ENCODE data around the gene ATP6V1C2.

The ATP6V1C2 gene

GRCh38 chr2:10732924-10733565 lies 11.6 kb downstream of the ATP6V1C2 start:
- DNase-seq (ENCODE audit: low read depth in 3 of 3), result no peak

DNA sequence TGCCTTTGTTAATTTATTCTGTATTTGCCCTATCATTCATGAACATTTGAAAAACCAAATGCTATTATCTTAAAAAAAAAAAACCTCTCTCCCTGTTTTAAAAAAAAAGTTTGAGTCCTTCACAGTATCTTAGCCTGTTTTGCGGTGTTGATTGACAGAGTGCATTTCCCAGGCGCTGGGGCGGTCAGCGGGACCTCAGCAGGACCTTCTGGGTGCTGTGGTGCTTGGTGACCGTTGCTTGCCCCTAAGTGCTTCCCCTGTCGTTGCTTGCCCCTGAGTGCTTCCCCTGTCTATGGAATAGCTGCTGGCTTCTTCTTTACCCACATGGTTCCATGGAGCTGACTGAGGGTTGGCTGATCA lies 12.1 kb downstream of the ATP6V1C2 start:
- DNase-seq (ENCODE audit: low read depth in 3 of 3), result no peak

DNA sequence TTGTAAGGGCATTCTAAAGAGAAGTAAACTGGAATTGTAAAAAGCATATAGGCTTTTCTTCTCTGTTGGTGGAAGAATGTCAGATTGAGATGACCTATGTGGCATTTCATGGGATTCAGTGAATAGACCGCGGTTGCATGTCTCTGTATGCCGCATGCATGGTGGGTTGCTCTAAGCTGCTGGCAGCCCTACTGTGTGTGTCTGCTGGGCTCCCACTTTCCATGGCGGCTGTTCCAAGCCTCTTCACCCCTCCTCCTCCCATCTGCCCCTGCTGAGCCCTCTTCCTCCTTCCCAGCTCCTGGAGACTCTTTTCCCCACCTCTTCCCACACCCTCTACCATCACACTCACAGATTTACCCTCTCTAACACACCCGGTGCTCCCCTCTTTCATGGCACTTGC lies 12.6 kb downstream of the ATP6V1C2 start:
- no peak for DNase-seq (ENCODE audit: low read depth in 3 of 3)

DNA sequence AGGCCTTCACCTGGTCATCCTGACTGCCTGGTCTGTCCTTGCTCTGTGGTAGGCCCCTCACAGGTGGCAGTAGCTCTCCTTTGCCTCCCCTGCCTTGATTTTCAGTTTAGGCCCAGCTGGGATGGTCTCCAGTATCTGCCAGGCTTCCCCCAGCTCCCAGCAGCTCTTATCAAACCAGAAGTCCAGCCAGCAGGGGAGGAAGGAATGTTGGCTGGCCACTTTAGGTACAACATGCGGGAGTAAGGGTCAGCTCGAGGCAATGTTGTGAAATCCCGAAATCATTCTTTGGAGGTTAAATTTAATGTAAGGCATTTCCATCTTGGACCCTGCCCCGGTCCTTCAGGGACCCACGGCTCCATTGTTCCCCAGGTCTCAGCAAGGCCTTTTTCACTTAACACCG lies 16.8 kb downstream of the ATP6V1C2 start:
- DNase-seq (ENCODE audit: low read depth in 3 of 3), result no peak

DNA sequence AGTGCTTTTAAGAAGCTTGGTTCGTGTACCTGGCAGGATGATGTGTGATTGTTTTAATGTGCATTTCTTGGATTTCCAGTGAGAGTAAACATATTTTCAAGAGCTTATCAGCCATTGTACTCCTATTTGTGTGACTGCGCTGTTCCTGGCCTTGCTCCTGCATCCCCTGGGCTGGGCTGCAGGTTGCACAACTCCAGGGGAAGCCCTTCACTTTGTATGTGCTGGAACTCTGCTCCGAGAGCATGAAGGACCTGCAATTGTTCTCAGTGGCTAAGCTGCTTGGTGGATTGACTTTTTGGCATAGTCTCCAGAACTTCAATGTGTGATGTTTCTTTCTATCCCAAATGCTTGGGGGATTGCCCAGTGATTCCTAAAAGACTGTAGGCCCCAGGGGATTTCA lies 18.8 kb downstream of the ATP6V1C2 start:
- no peak for DNase-seq (ENCODE audit: low read depth in 3 of 3)

DNA sequence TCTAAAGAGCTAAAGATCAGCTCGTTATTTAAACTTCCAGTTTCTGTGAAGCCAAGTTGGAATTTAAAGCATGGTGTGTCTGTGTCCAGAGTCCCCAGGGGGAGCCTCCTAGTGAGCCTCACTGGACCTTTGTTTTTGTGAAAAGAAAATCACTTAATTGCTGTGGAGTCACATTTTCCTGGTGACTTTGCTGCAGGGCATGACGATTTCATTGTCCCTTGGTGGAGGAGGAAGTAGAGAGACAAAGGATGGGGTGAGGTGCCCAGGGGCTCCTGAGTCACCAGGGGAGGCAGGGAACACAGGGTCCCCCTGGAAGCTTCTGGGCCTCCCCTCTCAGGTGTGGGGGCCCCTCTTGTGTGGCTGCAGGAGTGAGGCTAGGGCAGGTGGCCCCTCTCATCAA lies 19.7 kb downstream of the ATP6V1C2 start:
- DNase-seq (ENCODE audit: low read depth in 3 of 3), result no peak

DNA sequence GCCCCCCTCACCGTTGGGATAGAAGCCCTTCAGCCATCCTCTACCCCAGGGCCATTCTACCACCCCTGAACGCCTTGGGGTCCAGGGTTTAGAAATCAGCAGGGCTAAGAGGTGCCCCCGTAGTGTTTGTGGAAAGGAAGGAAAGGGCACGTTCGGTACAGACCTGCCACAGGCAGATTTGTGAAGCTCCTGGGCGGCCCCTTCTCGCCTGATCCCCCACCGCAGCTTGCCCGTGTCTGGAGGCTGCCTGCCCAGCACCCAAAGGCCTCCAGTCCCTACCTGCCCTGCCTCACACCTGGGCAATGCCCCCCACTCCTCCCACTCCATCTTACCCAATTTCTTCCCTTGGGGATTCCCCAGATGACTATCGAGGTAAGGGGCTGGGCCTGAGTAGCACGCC lies 21.2 kb downstream of the ATP6V1C2 start:
- no peak for DNase-seq (ENCODE audit: low read depth in 3 of 3)

DNA sequence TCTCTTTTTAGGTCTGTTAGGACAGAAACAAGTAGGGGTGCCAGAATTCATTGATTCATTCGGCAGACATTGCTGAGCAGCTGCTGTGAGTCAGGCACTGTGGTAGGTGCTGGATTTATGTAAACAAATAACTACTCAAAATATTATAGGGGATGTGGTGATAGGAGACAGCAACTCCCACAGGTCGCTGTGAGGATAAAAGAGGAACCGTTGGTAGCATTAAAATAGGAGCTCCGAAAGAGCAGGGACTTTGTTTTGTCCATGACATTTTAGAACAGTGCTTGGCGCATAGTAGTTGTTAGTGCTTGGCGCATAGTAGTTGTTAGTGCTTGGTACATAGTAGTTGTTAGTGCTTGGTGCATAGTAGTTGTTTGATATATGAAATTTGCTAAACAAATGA lies 29.2 kb downstream of the ATP6V1C2 start:
- DNase-seq (ENCODE audit: low read depth in 3 of 3), result no peak

DNA sequence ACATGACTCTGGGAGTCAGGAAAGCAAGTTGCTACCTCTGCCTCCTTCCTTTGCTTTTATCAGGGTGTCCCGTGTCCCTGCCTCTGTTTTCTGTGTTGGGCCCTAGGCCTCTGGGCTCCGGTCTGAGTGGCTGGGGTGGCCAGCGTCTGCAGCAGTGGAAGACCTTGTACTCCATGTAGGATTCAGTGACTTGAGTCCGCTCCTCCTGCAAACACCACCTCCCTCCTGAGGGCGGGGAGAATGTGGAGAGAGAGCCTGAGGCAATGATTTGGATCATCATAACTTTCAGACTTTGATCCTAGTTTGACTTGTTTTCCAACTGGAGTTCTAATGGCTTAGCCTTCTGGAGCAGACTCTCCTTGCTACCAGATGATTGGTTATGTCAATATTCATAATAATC lies 30.8 kb downstream of the ATP6V1C2 start:
- DNase-seq (ENCODE audit: low read depth in 3 of 3), result no peak

DNA sequence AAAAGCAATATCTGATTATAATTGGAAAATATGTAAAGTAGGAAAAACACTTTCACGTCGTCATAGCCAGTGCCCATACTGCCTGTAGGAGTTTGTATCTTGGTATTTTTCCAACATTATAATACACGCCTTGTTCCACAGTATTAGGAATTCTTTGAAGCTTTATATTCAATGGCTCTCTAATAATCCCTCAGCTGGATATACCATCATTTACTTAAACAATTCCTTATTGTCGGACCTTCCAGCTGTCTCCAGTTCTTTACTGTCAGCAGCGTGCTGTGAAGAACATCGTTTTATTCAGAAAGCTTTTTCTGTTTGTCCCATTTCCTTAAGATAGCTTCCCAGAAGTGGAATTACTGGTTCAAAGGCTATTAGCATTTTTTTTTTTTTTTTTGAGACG lies 31.7 kb downstream of the ATP6V1C2 start:
- no peak for DNase-seq (ENCODE audit: low read depth in 3 of 3)

DNA sequence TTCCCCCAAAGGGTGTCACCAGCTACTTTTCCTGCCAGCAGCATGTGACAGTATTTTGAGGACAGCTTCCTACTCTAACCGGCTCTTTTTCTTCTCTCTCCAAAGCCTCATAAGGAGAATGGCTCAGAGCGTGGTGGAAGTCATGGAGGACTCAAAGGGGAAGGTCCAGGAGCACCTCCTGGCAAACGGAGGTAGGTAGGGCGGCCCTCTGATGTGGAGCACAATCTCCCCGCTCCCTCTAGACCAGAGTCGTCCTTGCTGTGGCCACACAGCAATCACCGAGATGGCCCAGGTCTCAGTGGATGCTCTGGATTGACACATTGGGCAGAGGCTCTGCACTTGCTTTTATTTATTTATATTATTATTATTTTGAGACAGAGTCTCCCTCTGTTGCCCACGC lies 32.4 kb downstream of the ATP6V1C2 start:
- DNase-seq (ENCODE audit: low read depth in 3 of 3), result no peak

GRCh38 chr2:10755621-10756020 lies 34.2 kb downstream of the ATP6V1C2 start:
- DNase-seq (ENCODE audit: low read depth in 3 of 3), result no peak

- DNase-seq (ENCODE audit: low read depth in 3 of 3), result no peak
These were observed 36.4 kb downstream of the ATP6V1C2 start for GRCh38 chr2:10757814-10758286.

GRCh38 chr2:10759151-10759714 lies 37.8 kb downstream of the ATP6V1C2 start:
- DNase-seq (ENCODE audit: low read depth in 3 of 3), result no peak

DNA sequence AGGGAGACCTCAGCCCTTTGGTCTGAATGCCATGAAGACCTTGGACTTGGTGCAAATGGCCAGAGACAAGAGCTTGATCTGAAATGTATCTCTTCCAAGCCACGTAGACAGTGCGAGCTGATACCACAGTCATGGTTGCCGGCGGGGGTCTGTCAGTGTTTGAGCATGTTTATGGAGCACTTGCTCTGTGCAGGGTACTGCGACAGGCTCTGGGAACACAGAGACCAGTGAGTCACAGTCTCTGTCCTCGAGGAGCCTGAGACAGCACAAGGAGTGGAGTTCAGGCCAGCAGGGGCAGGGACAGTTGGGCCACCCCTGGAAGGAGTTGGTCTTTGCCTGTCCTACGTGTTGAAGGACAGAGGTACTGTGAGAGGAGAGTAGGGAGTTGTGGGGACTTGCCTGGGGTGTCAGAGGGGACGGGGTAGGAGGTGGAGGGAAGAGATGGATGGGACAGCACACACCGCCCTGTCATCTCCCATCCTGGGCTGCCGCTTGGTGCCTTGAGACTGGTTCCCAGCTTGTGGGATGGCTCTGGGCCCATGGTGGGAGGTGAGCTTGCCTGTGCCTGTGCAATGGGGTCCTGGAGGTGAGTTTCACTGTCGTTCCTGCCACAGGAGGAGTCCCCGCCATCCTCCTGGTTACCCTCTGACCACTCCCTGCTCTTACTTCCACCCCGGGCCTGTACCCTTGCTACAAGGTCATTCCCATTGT lies 39.5 kb downstream of the ATP6V1C2 start:
- no peak for DNase-seq (ENCODE audit: low read depth in 3 of 3)

- DNase-seq (ENCODE audit: low read depth in 3 of 3), result no peak
These were observed 40.2 kb downstream of the ATP6V1C2 start for GRCh38 chr2:10761591-10761990.

DNA sequence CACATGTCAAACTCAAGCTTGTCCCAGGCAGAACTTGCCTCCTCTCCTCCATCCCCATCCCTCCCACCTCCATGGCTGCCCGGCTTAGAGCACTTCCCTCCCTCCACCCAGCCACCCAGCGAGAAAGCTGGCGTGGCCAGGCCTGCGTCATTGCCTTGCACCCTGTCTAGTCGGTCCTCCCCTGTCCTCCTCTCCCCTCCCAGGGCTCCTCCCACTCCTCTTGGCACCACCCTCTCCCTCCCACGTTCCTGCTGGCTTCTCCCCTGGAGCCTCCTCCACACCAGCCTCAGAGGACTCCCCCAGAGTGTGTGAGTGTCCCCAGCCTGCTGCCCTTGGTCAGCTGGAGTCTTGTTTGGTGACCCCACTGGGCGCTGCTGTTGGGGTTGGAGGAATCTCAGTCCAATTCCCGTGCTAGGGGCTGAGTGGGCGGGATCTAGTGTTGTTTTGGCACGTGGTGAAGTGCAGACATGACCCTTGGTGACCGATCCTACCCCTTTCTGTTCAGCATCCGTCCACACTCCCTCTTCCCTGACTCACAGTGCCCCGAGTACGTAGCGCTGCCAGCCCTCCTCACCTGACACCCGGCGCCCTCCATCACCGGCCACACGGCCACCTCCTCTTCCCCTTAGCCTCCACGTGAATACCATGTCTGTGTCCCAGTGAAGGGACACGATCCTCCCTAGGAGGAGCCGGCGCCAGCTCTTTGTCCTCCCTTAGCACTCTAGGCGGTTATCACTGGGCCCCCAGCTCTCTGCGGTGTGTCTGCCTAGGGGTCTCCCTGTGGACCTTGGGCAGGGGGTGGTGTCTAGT lies 41.4 kb downstream of the ATP6V1C2 start:
- no peak for DNase-seq (ENCODE audit: low read depth in 3 of 3)

DNA sequence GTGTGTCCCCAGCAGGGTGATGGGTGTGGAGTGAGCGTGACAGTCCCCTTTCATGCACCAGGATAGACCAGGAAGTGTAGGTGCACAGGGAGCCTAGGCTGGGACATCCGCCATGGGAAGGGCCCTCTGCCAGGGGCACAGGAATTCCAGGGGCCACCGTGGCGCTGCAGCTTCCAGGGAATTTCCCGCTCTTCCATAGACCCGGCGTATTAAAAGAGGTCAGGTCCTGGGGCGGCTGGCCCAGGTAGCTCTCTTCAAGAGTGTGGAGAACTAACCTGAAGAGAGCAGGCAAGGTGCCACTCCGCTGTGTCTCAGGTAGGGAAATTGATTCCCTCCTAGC lies 42.0 kb downstream of the ATP6V1C2 start:
- no peak for DNase-seq (ENCODE audit: low read depth in 3 of 3)

DNA sequence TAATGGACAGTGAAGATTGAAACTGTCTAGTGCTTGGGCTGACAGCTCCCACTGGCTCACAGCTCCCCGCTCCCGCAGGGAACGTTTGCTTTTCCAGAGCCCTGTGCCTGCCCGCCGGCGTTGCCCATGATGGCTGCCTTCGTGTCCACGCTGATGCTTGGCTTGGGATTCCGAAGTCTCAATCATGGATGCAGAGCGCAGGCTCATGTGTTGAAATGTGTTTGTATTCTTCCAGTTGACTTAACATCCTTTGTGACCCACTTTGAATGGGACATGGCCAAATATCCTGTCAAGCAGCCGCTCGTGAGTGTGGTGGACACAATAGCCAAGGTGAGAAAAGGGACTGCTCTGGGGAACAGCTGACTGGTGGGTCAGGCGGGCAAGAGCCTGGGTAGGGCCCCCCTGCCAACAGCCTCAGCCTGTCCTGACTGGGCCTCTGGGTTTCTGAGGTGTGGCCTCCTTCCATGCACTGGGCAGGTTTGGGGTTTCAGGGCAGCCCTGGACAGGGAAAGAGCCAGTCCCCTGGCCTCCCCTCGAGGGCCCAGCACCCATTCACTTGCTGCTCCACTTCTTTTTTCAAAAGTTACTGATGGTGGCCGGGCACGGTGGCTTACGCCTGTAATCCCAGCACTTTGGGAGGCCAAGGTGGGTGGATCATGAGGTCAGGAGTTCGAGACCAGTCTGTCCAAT lies 42.8 kb downstream of the ATP6V1C2 start:
- DNase-seq (ENCODE audit: low read depth in 3 of 3), result no peak

DNA sequence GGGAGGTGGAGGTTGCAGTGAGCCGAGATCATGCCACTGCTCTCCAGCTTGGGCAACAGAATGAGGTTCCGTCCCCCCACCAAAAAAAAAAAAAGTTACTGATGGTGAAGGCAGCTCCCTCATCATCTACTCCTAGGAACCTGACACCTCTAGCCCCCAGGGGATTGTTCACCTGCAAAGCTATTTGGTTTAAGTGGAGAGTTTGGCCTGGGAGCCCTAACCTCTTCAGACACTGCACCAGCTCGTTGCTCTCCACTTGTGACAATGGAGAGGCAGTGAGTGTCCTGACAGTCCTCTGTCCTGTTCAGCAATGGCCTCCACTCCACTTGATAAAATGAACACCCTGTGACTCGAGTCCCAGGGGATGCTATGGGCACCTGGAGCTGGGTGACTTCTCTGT lies 43.5 kb downstream of the ATP6V1C2 start:
- no peak for DNase-seq (ENCODE audit: low read depth in 3 of 3)

DNA sequence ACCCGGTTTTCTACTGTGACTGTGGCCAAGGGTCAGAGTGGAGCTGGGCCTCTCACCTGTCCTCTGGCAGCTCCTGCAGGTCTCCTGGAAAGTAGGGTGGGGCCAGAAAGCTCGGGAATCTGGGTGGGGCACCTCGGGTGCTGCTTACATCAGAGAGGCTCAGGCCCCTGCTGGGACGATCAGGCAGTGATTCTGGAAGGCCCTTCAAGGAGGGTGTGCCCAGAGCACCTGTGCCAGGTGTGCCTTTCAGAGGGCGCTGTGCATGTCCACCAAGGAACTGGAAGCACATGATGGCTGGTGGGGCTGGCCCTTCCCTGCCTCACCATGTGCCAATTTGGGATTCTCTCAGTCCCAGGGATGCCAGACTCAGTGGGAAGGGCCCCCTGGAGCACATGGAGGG lies 44.0 kb downstream of the ATP6V1C2 start:
- no peak for DNase-seq (ENCODE audit: low read depth in 3 of 3)

DNA sequence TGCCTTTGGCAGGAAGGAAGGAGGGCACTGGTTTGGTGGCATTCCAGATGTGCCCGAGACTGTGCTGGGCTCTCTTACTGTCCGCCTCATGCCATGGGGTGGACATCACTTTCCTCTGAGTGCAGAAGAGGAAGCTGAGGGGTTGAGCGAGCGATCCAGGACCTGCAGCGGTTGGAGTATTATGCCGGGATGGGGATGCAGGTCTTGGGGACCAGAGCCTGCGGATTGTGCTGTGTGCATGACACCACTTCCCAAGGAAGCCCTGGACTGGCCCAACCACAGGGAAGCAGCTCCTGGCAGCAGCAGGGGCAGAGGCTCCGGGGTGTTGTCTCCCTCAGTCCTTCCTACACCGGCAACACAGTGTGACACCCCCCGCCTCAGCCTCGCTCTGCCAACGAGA lies 44.5 kb downstream of the ATP6V1C2 start:
- no peak for DNase-seq (ENCODE audit: low read depth in 3 of 3)

Measured in stimulated activated CD4-positive, alpha-beta T cell treated with anti-CD3 and anti-CD28 coated beads, TNF-alpha, amount 100 ng/mL, for 4 hours (primary cell).